Inferior parietal cortex (tissue), 1 donor: ENCODE measurements around the gene AGO3.

Source experiments
- DNase-seq: peaks from one replicate; pipeline ENCODE4 v3.0.0-alpha.2; 2016; ENCODE audit errors: extremely low spot score

The AGO3 gene

DNA sequence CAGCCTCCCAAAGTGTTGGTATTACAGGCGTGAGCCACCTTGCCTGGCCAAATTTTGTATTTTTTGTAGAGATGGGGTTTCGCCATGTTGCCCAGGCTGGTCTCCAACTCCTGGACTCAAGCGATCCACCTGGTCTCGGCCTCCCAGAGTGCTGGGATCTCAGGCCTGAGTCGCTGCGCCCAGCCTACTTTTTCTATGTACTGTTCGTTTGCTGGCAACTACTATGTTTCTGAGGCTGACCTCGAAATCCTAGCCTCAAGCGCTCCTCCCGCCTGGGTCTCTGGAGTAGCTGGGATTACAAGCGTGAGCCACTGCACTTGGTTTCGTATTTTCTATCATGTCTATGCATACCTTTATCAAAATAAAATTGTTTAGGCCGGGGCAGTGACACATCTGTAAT is 152.3 kb downstream of the AGO3 start:
- DNase-seq = no peak

DNA sequence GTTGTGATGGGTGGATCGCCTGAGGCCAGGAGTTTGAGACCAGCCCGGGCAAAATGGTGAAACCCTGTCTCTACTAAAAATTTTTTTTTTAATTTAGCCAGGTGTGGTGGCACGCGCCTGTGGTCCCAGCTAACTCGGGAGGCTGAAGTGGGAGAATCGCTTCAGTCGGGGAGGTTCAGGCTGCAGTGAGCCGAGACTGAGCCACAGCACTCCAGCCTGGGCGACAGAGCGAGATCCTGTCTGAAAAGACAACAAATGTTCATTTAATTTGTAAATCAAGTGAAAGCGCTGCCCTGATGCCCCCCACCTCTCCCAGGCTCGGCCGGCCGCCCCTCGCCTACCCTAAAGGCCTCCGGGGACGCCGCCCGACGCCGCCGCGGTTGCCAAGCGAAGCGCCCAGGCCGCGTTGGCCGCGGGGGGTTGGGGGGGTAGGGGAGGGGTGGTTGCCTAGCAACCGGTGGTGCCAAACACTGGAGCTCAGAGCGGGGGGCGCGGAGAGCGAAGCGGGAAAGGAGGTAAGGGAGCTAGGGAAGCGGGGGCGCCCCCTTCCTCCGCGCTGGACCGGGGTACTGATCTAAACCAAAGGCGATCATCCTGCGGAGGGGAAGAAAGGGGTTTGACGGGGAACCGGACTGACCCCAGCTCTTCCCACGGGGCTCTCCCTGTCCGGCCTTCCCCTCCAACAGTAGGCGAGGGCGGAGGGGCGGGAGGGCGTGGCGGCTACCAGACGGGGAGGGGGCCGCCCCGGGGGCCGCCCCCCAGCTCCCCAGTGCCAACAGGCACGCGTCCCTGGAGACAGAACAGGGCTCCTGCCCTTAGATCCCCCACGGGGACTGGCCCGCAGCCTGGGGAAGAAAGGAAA is 153.0 kb downstream of the AGO3 start, which contains the start of gene TEKT2:
Gene TEKT2, plus strand, starts transcription at position 460 of the 862 bp plus-strand sequence. CDS start 828 bp downstream, outside the sequence.
- no peak for DNase-seq

DNA sequence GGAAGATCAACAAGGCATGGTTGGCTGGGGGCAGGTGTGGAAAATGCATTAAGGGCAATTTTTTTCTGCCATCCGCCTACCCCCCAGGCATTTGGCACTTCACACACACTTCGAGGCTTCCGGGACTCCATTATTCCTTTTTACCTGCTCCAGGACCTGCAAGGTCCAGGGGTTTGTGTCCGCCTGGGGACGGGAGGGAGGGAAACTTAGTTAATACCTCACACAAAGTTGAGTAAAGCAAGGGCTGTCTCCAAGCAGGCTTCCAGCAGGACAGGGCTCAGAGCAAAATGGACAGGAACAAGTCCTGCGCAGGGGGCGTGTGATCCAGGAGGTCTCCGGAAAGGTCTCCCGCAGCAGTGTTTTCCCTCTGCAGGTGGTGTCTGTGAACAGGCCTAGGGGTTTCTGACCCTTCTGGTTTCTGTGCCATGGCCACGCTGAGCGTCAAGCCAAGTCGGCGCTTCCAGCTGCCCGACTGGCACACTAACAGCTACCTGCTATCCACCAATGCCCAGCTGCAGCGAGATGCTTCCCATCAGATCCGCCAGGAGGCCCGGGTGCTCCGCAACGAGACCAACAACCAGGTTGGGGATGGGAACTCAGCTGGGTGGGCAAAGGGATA is 153.7 kb downstream of the AGO3 start:
- no peak for DNase-seq

DNA sequence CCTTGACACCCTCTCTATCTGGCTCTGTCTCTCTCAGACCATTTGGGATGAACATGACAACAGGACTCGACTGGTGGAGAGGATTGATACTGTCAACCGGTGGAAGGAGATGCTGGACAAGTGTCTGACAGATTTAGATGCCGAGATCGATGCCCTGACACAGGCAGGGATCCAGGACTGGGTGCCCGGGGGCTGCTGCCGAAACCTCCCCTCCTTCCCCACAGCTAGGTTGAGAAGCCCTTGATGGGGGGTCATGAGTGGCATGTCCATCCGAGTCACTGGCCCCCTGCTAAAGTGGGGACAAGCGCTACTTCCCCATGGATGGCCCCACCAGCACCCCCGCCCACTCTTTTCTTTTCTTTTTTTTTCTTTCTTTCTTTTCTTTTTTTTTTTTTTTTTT is 154.2 kb downstream of the AGO3 start:
- no peak for DNase-seq

DNA sequence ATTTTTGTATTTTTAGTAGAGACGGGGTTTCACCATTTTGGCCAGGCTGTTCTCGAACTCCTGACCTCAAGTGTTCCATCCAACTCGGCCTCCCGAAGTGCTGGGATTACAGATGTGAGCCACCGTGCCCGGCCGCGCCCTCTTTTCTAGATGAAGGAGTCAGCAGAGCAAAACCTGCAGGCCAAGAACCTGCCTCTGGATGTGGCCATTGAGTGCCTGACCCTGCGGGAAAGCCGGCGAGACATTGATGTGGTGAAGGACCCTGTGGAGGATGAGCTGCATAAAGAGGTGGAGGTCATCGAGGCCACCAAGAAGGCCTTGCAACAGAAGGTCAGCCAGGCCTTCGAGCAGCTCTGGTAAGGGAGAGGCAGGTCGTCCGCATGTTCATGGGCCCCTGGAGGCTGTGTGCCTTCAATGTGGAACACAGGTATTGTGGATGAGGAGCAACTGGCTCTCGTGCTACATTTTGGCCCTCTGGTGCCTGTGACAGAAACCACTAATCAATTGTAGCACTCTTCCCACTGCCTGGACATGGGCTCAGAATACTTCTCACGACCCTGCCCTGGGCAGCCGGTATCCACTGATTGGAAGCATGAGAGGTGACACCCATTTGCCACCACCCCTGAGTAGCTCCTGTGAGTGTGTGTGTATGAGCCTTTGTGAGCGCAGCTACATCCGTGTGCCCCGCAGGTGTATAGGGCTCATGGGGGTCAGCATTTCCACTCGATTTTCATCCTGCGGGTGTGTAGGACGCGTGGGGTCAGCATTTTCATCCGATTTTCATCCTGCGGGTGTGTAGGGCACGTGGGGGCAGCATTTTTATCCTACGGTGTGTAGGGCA is 155.0 kb downstream of the AGO3 start:
- DNase-seq = no peak

DNA sequence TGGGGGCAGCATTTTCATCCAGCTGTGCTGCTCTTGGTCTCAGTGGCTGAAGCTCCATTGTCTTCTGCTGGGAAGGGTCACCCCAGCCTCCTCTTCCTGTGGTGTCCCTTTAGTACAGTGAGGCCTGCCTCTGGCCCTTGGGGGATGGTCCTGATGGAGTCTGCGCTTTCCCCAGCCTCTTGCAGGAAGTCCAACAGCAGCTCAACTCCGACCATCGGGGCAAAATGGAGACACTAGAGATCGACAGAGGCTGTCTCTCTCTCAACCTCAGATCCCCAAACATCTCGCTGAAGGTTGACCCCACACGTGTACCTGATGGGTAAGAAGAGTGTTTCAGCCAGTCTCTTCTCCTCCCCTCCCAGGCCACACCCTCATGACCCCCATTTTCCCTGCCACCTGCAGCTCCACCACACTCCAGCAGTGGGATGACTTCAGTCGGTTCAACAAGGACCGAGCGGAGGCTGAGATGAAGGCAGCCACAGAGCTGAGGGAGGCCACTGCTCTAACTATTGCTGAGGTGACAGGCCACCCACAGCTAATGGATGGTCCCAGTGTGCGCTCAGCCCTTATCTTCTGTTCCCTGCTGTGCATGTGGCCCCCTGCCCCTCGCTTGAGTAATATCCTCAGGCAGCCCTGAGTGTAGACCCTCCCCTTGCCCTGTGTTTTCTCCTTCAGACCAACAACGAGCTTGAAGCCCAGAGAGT is 155.8 kb downstream of the AGO3 start:
- DNase-seq = no peak

DNA sequence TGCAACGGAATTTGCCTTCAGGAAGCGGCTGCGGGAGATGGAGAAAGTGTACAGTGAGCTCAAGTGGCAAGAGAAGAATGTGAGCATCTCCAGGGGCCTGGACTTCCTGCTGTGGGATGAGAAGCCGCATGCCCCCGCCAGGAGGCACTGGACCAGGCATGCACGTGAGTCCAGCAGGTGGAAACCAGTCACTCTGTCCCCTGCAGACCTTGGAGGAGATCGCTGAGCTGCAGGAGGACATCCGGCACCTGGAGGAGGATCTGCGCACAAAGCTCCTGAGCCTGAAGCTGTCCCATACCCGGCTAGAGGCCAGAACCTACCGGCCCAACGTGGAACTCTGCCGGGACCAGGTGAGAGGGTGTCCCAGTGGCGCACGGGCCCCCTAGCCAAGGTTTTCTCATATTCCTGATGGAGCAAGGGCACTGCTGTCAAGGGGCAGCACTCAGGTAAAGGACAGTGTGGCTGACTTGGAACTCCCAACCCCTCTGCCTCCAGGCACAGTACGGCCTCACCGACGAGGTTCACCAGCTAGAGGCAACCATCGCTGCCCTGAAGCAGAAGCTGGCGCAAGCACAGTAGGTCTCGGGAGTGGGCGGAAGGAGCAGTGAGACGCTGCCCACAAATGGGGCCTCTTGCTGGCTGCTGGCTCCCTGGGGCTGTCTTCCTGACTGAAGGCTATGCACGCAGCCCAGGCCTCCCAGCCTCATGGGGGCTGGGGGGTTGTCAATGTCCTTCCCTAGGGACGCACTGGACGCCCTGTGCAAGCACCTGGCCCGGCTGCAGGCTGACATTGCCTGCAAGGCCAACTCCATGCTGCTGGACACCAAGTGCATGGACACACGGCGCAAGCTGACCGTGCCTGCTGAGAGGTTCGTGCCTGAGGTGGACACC is 156.6 kb downstream of the AGO3 start:
- DNase-seq = no peak

DNA sequence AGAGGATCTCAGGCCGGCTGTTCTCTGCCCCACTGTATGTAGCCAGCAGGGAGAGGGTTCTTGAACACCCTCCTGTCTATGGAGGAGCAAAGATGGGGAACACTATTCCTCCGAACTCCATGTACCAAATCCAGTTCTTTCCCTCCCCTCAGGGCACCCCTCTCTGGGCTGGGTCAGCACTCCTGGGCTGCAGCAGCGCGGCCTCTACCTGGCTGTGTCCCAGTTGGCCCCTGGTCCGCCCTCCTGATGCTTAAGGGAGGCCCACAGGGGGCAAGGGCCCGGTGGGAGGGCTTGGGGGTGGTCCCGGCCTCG is 157.3 kb downstream of the AGO3 start:
- no peak for DNase-seq

DNA sequence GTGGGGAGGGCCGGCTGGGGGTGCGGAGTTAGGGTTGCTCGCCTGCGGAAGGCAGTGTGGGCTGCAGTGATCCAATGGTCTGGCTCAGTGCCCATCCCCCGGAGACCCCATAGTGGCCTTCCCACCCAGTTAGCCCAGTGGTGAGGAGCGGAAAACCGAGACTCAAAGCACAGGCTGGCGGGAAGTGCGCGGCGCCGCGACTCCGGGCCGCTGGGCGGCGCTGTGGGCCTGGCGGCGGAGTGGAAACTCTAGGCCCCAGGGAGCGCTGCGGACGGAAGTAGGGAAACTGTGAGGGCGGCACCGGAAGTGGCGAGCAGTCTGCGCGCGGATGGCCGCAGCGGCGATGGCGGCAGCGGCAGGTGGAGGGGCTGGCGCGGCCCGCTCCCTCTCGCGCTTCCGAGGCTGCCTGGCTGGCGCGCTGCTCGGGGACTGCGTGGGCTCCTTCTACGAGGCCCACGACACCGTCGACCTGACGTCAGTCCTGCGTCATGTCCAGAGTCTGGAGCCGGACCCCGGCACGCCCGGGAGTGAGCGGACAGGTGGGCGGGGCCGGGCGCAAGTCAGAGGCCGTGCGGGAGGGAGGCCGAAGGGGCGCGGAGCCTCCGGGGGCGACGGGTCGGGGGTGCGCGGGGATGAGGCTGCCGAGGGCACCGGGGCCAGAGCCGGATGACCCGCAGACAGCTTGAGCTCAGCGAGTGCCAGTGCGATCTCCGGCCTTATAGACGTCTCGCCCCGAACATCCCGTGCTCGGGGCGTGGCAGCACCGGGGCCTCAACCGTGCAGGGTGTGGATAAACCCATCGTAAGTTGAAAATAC is 157.9 kb downstream of the AGO3 start, which contains the start of gene ADPRS:
Gene ADPRS, plus strand, starts transcription at position 316 of the 816 bp plus-strand sequence. Its CDS starts 13 bp downstream, at position 329.
- peak; percentile 90 for DNase-seq

DNA sequence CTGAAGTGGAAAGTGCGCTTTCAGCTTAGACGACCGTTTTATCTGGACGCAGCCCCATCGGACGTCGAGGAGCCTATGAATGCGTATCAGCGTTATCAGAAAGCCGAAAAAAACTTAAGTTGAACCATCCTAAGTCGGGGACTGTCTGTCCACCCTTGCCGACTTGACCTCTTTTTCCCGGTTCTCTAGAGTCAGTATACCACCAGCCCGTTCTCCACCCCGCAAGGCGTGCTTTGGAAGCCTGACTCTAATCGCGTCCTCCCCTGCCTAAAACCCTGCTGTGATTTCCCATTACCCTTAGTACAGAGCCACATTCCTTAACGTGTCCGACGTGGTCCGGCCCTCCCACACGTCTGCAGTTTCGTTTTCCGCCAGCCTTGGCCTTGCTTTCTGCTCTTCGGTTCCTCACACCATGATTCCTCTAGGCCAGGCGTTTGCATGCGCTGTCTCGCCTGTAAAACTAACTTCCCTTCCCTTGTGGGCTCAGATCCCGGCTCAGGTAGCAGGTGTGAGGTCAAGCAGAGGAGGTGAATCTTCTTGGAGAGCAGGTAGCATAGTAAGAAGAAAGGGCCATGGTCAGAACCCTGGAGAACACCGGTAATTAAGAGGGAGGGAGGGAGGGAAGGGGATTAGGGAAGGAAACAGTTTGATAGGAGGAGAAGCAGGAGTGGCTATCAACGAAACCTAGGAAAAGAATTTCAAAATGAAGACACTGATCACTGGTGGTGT is 158.7 kb downstream of the AGO3 start:
- DNase-seq = no peak

DNA sequence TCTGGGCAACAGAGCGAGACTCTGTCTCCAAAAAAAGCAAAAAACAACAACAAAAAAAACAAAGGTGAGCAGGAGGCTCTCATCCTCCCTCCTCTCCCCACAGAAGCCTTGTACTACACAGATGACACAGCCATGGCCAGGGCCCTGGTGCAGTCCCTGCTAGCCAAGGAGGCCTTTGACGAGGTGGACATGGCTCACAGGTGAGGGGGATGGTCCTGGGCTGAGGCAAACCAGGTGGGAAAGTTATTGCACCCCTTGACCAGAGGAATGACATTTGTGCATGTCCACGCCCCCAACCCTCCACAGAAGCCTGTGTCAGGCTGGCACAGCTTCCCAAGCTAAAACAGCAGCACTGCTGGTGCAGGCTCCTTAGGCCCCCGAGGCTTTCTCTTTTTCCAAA is 160.2 kb downstream of the AGO3 start:
- DNase-seq = no peak

DNA sequence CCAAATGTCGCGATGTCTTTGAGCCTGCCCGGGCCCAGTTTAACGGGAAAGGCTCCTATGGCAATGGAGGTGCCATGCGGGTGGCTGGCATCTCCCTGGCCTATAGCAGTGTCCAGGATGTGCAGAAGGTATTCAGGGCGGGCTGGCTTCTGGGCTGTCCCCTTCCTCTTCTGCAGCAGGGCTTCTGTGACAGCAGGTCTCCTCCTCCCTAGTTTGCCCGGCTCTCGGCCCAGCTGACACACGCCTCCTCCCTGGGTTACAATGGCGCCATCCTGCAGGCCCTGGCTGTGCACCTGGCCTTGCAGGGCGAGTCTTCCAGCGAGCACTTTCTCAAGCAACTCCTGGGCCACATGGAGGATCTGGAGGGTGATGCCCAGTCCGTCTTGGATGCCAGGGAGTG is 160.8 kb downstream of the AGO3 start:
- no peak for DNase-seq

DNA sequence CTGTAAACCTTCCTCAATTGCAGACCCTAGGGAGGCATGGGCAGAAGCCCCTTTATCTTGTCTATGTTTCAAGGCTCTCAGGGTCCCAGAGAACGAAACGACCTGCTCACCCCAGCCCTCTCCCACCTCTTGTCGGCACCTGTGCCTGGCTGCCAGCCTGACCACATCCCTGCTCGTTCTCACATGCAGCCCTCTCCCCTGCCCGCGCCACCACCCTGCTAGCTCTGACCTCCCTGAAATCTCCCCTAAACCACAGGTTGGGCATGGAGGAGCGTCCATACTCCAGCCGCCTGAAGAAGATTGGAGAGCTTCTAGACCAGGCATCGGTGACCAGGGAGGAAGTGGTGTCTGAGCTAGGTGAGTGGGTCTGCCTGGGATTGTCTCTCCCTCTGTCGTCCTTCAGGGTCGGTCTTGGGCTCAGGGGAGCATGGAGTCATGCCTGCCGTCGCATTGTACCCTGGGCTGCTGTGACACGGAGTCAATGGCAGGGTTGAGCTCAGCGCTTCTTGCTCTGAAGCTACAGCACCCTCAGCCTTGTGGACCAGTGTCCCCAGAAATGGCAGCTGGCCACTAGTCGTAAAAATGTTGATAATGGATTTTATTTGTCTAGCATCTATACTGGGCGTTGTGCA is 161.4 kb downstream of the AGO3 start:
- no peak for DNase-seq

DNA sequence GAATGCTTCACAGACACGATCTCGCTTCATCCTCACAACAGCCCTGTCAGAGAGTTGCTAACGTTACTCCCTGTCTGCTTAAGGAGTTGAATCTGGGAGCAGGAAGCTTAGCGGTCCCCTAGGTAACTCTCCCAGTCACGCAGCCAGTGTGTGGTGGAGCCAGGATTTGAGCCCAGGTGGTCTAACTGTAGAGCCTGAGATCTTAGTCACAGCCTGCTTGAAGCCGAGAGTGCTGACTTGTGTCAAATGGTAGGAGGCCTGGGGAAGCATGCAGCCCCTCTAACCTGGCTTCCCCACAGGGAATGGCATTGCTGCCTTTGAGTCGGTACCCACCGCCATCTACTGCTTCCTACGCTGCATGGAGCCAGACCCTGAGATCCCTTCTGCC is 161.9 kb downstream of the AGO3 start:
- DNase-seq = no peak

DNA sequence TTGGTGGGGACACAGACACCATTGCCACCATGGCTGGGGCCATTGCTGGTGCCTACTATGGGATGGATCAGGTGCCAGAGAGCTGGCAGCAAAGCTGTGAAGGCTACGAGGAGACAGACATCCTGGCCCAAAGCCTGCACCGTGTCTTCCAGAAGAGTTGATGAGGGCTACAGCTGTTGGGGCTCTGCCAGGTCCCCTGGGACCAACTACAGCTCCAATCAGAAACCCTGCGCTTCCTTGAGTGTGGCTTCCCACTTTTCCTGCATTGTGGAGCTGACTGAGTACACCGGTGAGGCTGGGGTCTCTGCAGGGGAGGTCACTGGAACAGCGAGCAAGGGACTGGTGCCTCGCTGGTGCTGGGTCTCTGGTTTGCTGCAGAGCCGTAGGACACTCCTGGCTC is 162.3 kb downstream of the AGO3 start:
- DNase-seq = no peak

DNA sequence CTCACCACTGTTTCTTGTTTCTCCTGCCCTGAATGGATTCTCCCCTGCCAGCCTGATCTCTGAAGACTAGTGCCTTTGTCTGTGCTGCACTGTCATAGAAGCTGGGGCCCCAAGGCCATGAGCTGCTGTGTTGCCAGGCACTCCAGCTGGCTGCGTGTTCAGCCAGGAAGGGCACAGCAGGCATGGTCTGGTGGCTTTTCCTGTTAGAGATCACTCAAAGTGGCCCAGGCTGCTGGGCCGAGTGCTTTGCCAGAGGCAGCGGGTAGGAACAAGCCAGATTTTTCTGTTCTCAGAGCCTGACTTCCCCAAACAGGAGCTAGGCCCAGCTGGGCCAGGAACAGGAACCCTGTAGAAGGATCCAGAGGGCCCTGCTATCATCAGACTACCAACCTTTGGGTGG is 163.0 kb downstream of the AGO3 start:
- peak; percentile 76 for DNase-seq

DNA sequence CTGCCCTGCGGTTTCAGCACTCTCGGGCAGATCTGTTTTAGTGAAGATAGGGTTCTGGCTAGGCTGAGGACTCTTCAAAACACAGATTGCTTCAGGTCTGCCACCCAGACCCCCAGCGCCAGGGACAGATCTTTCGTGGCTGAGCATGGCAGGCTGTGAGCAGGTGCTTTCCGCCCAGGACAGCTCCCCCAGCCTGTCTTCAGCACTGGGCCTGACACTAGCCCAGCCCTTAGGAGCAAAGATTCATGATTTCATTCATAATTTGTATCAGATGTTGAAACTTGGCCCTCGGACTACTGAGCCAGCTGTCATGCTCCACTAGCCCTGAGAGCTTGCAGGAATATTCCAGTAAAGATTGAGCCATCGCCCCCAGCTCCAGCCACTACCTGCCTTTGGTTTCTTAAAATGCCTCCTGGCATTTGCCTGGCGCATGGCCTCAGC is 163.7 kb downstream of the AGO3 start:
- DNase-seq = no peak

DNA sequence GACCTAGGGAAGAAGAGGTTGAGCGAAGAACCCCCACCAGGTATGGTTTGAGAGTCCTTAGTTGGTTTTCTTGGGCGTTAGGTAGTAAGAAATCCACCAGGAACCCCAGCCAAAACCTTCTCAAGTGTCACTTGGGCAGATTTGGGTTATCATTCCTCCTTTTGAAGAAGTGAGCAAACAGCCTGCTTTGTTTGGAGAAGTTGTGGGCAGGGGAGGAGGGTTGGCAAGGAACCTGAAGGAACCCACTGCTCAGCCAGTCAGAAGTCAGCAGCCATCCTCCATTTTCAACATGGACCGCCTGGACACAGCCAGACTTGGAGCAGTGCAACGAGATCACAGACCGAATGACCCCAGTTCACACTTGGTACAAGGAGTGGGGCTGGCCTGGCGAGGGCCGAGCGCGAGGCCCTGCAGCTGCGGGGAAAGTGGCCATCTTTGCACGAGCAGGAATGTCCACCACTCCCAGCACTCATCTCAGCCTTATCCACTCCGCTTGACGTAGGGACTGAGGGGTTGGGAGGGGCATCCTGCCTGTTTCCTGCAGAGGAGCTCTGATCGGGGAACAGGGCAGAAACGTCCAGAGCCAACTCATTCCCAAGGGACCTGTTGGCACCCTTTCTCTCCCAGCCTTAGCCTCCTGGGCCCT is 165.0 kb downstream of the AGO3 start:
- no peak for DNase-seq
